SU-DHL-6 (cell line): ENCODE results near the gene SRD5A1.

Source experiments
- H2AFZ ChIP-seq: fragments of 200-600 bp; sonication (generic); 2 replicates; pipeline ENCODE4 v1.6.1; 2014; ENCODE audit warnings: low read depth, mild to moderate bottlenecking, moderate library complexity, mixed read lengths, antibody characterized with exemption, low read length; ENCODE audit not compliant: severe bottlenecking
- H3F3A ChIP-seq: fragments of 200-600 bp; shearing (Covaris generic); 2 replicates; pipeline ENCODE4 v1.6.0; 2016; ENCODE audit warnings: antibody characterized with exemption, mild to moderate bottlenecking; ENCODE audit not compliant: insufficient read depth
- H3K27ac ChIP-seq: fragments of 200-600 bp; sonication (generic); 2 replicates; pipeline ENCODE4 v1.5.1; 2016; ENCODE audit warnings: low read depth, mild to moderate bottlenecking, low read length, moderate library complexity, mixed read lengths
- H3K27me3 ChIP-seq: fragments of 200-600 bp; sonication (generic), shearing (Covaris generic); 2 replicates; pipeline ENCODE4 v1.6.0; 2014; ENCODE audit warnings: mild to moderate bottlenecking, low read length
- H3K36me3 ChIP-seq: fragments of 200-600 bp; sonication (generic); 2 replicates; pipeline ENCODE4 v1.6.1; 2014; ENCODE audit warnings: mild to moderate bottlenecking, low read length, mixed read lengths
- H3K4me2 ChIP-seq: fragments of 300-600, 200-600 bp; shearing (Covaris generic), sonication (generic); 2 replicates; pipeline ENCODE4 v1.6.0; 2014; ENCODE audit warnings: low read length, low read depth, mild to moderate bottlenecking; ENCODE audit not compliant: poor library complexity, severe bottlenecking
- H3K4me3 ChIP-seq: fragments of 200-600 bp; sonication (generic); 2 replicates; pipeline ENCODE4 v1.5.1; 2014; ENCODE audit warnings: antibody characterized with exemption, low read length, mild to moderate bottlenecking, mixed read lengths; ENCODE audit not compliant: insufficient read depth, poor library complexity, severe bottlenecking
- H3K79me2 ChIP-seq: fragments of 200-600 bp; sonication (generic); 2 replicates; pipeline ENCODE4 v1.6.1; 2014; ENCODE audit warnings: mild to moderate bottlenecking, low read length, moderate library complexity; ENCODE audit not compliant: insufficient read depth
- H3K9ac ChIP-seq: fragments of 200-600 bp; sonication (generic); 2 replicates; pipeline ENCODE4 v1.7.0; 2014; ENCODE audit warnings: mild to moderate bottlenecking, low read length
- H3K9me2 ChIP-seq: fragments of 200-600 bp; sonication (generic); replicated peaks from 2 replicates; pipeline ENCODE4 v1.6.1; 2014; ENCODE audit warnings: low read length; ENCODE audit not compliant: insufficient read depth
- H3K9me3 ChIP-seq: fragments of 200-600 bp; sonication (generic); 2 replicates; pipeline ENCODE4 v1.6.1; 2014; ENCODE audit warnings: low read length, mixed read lengths; ENCODE audit not compliant: insufficient read depth
- H4K20me1 ChIP-seq: fragments of 200-600 bp; sonication (generic); 2 replicates; pipeline ENCODE4 v1.6.1; 2014; ENCODE audit warnings: low read depth, mild to moderate bottlenecking, antibody characterized with exemption, low read length, moderate library complexity, mixed read lengths
- EZH2phosphoT487 ChIP-seq: fragments of 200-600 bp; sonication (generic), shearing (Covaris generic); conservative IDR thresholded peaks from 2 replicates; pipeline ENCODE4 v1.6.1; 2018; ENCODE audit warnings: mild to moderate bottlenecking, antibody characterized with exemption, low read length, moderate library complexity, mixed read lengths
- TF ChIP-seq, protein P1 (sequence below): fragments of 200-600 bp; sonication (generic); IDR thresholded peaks from one replicate; pipeline ENCODE4 v1.5.1; 2017; ENCODE audit warnings: antibody characterized with exemption, mild to moderate bottlenecking, low read length, moderate library complexity; ENCODE audit not compliant: insufficient read depth, poor library complexity, severe bottlenecking

Gene SRD5A1

GRCh38 chr5:6700685-6701355, 67.6 kb downstream of the SRD5A1 start:
- Histone ChIP-seq H3K36me3 (no peaks in the 10 kb centered on the region), H3K9me3 (no peaks in the 10 kb centered on the region), H3K27ac (no peak overlapping the region), H3K9ac (no peak overlapping the region), H3K9me2 (no peaks in the 10 kb centered on the region), H3K4me3 (no peak overlapping the region), H4K20me1 (no peaks in the 10 kb centered on the region), H2AFZ (no peak overlapping the region), H3K79me2 (no peaks in the 10 kb centered on the region), H3K4me2 (no peak overlapping the region), H3K27me3 (no peaks in the 10 kb centered on the region), H3F3A (no peaks in the 10 kb centered on the region)
- no peak for TF ChIP-seq EZH2phosphoT487
- TF ChIP-seq, protein P1, sequence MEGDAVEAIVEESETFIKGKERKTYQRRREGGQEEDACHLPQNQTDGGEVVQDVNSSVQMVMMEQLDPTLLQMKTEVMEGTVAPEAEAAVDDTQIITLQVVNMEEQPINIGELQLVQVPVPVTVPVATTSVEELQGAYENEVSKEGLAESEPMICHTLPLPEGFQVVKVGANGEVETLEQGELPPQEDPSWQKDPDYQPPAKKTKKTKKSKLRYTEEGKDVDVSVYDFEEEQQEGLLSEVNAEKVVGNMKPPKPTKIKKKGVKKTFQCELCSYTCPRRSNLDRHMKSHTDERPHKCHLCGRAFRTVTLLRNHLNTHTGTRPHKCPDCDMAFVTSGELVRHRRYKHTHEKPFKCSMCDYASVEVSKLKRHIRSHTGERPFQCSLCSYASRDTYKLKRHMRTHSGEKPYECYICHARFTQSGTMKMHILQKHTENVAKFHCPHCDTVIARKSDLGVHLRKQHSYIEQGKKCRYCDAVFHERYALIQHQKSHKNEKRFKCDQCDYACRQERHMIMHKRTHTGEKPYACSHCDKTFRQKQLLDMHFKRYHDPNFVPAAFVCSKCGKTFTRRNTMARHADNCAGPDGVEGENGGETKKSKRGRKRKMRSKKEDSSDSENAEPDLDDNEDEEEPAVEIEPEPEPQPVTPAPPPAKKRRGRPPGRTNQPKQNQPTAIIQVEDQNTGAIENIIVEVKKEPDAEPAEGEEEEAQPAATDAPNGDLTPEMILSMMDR = no peak

DNA sequence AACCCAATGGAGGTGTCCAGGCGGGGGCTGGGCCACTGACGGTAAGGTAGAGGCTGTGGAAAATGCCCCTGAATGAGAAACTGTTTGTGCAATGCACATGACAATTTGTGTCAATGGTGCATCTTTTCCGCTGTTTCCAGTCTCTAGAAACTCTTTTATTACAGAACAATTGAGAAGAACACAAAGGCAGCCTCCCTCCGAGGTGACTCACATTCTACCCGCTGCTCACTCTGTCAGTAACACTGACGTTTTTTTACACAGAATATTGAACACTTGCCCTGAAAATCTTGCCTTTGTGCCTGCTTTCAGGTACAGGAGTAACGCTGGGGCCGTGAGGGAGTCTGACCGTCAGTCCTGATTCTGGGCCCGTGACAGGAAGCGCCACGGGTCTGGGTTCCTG, 68.3 kb downstream of the SRD5A1 start:
- no peak overlapping the region for H3K9ac ChIP-seq
- H3K36me3 ChIP-seq = no peaks in the 10 kb centered on the region
- no peak overlapping the region for H3K27ac ChIP-seq
- H4K20me1 ChIP-seq = no peaks in the 10 kb centered on the region
- TF ChIP-seq, protein P1 = no peak
- no peak for TF ChIP-seq EZH2phosphoT487
- no peaks in the 10 kb centered on the region for H3K27me3 ChIP-seq
- H3K9me2 ChIP-seq = no peaks in the 10 kb centered on the region
- no peak overlapping the region for H3K4me2 ChIP-seq
- H3F3A ChIP-seq = no peaks in the 10 kb centered on the region
- no peaks in the 10 kb centered on the region for H3K79me2 ChIP-seq
- no peaks in the 10 kb centered on the region for H3K9me3 ChIP-seq
- H3K4me3 ChIP-seq = no peak overlapping the region
- no peak overlapping the region for H2AFZ ChIP-seq

DNA sequence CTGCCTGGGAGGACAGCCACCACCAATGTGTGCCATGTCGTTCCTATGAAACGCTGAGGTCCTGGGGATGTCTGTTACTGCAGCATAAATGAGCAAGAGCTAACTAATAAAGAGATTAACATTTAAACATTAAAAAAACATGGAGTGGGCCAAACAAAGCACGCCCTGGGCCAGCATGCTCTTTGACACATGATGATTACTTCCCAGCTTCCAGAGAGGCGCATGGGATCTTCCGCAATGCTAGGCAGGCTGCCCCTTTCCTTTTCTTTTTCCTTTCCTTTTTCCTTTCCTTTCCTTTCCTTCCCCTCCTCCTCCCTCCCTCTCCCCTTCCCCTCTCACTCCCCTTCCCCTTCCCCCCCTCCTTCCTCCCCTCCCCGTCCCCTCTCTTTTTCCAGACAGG, 69.4 kb downstream of the SRD5A1 start:
- Histone ChIP-seq H3K9me2 (no peaks in the 10 kb centered on the region), H3K4me3 (no peak overlapping the region), H3K27ac (no peak overlapping the region), H3K4me2 (no peak overlapping the region), H2AFZ (no peak overlapping the region), H3K9me3 (no peaks in the 10 kb centered on the region), H3K27me3 (no peaks in the 10 kb centered on the region), H3K79me2 (no peaks in the 10 kb centered on the region), H4K20me1 (no peaks in the 10 kb centered on the region), H3K36me3 (no peaks in the 10 kb centered on the region), H3F3A (no peaks in the 10 kb centered on the region), H3K9ac (no peak overlapping the region)
- TF ChIP-seq, protein P1 = no peak
- no peak for TF ChIP-seq EZH2phosphoT487
